Lower leg skin (tissue), 4 donors: Measurements from ENCODE around the gene PRKCE. TPM values are rescaled to one million over a fixed set of nuclear protein-coding genes. Genes with fewer than 3 reads are reported as not detected.

ENCODE experiments used
- DNase-seq, 2 donors: peaks; one replicate each; pipeline ENCODE4 v3.0.0-alpha.2; 2019; ENCODE audit warnings: low spot score in 2 of 2
- H3K4me3 ChIP-seq: fragments of 200-600 bp; sonication (generic); 2 replicates; pipeline ENCODE4 v1.5.1; 2017; ENCODE audit warnings: mild to moderate bottlenecking, low read depth; ENCODE audit not compliant: poor library complexity, severe bottlenecking
- POLR2A ChIP-seq, 2 donors: fragments of 450-650 bp; IDR thresholded peaks; one replicate each; pipeline ENCODE4 v1.6.1; 2016 to 2017; ENCODE audit warnings: antibody characterized with exemption in 2 of 2, mild to moderate bottlenecking in 1 of 2, moderate library complexity in 1 of 2
- WGBS, 2 donors: methylation state at CpG; one replicate each; pipeline ENCODE4 v1.1.5; 2018; 5-methylcytosine and 5-hydroxymethylcytosine counted together
- intact Hi-C: fragments of 100-400 bp; cut with DNase I; formaldehyde crosslinking; loops from one replicate; pipeline ENCODE4 v1.15.0; 2023; ENCODE audit warnings: low total_unique reads
- total RNA-seq, 4 donors: library from RNA; depleted of rRNA; stranded (reverse); fragments of >200 nt; gene quantifications; one replicate each; pipeline ENCODE4 v1.1.0, GENCODE V29; 2016
- TF ChIP-seq, protein P1 (sequence below), 3 donors: fragments of 450-650 bp; IDR thresholded peaks; one replicate each; pipeline ENCODE4 v1.5.1; 2016; ENCODE audit warnings: antibody characterized with exemption in 3 of 3, mild to moderate bottlenecking in 3 of 3, moderate library complexity in 2 of 3

Gene PRKCE
- total RNA-seq, 4 donors from 2014 or later = 3.5 to 10.3 (median 6.1) TPM

DNA sequence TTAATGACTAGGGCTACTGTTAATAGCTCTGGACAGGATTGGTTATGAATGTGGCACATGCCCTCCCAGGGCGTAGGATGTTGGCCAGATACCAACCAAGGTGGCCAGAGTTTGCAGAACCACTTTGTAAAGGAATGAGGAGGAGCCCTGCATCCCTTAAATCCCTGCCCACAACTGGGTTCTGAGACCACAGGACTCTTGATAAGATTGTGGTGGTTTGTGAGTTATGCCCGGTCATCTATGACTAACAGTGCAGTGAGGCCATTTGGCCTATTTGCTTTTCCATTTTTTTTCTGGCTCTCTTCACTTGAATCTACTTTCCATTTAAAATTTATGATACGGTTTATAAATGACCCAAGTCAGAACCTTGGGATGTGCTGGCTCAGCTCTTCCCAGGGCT is 294.5 kb downstream of the PRKCE start:
- intact Hi-C loops = no loop called here
- WGBS, 2 donors = 84 to 95% methylated on average over 3 of the region's 3 CpGs
- DNase-seq = no peak
- TF ChIP-seq, protein P1, sequence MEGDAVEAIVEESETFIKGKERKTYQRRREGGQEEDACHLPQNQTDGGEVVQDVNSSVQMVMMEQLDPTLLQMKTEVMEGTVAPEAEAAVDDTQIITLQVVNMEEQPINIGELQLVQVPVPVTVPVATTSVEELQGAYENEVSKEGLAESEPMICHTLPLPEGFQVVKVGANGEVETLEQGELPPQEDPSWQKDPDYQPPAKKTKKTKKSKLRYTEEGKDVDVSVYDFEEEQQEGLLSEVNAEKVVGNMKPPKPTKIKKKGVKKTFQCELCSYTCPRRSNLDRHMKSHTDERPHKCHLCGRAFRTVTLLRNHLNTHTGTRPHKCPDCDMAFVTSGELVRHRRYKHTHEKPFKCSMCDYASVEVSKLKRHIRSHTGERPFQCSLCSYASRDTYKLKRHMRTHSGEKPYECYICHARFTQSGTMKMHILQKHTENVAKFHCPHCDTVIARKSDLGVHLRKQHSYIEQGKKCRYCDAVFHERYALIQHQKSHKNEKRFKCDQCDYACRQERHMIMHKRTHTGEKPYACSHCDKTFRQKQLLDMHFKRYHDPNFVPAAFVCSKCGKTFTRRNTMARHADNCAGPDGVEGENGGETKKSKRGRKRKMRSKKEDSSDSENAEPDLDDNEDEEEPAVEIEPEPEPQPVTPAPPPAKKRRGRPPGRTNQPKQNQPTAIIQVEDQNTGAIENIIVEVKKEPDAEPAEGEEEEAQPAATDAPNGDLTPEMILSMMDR (IDR thresholded peaks at IDR 0.05) = no peak
- no peak for TF ChIP-seq POLR2A (IDR thresholded peaks at IDR 0.05)
- H3K4me3 ChIP-seq = no peak overlapping the region

DNA sequence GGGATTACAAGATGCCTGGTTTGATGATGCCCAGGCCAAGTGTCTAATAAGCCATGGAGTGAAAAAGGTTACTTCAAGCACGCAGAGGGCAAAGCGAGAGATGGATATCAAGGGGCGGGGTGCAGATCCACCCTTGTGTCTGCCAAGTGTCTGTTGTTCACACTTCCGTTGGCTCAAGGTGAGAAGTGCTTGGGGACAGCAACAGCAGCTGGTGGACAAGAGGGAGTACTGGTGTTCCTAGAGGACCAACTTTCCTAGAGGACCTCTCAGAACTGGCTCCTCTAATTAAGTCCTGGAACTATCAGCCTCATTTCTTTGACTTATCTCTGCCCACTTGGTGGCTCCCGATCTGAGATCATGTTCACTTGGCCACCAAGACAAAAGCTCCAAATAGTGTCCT is 299.1 kb downstream of the PRKCE start:
- intact Hi-C loops = no loop called here
- WGBS, 2 donors = 55 to 65% methylated on average over 5 of the region's 5 CpGs
- H3K4me3 ChIP-seq = no peak overlapping the region
- DNase-seq = no peak
- TF ChIP-seq POLR2A (IDR thresholded peaks at IDR 0.05) = no peak

DNA sequence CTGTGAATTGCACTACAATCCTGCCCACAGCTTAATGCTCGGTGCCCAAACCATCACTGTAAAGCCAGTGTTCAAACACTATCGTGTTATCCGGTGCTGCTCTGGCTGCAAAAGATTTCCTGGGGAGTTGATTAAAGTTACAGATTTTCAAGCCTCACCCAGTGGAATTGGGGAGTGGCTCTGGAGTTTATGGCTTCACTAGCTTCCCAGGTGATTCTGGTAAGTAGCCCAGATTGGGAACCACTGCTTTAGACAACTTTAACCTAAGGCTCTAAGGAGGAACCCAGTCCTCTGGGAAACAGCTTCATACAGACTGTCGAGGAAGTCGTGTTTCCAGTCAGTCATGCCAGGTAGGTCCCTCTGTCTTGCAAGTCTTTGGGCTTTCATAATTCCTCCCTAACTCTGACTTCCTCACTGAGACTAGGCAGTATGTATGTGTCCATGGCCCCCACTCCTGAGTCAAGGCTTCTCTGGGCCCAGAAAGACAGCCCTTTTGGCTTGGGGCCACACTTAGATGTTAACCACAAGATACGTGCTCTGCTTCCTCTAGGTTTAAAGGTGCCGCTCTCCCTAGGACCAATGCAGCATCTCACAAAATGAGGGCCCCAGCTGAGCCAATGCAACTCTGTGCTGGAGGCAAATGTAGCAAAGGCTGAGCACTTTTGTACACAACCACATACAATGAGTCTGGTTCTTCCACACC is 299.7 kb downstream of the PRKCE start:
- no peak for DNase-seq
- 61 to 63% methylated on average over 7 of the region's 7 CpGs for WGBS, 2 donors
- intact Hi-C loops = no loop called here
- TF ChIP-seq, protein P1 (IDR thresholded peaks at IDR 0.05) = no peak
- no peak for TF ChIP-seq POLR2A (IDR thresholded peaks at IDR 0.05)
- no peak overlapping the region for H3K4me3 ChIP-seq

DNA sequence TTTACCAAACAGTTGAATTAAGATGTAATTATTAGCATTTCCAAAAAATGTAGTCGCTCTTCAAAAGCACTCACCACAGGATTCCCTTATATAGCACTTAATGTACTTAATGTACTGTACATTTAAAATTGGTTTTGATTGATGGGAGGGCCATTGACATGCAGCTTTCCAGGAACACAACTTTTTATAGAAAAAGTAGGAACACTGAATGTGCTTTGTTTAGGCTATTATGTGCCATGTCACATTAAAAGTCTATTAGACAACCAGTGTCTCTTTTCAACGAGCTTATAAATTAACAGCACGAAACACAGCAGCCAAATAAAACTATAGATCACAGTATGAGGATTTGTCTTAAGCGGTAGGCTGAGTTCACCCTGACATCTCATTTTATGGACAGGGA is 301.1 kb downstream of the PRKCE start:
- WGBS, 2 donors = 97 to 98% methylated on average over 4 of the region's 4 CpGs
- no peak overlapping the region for H3K4me3 ChIP-seq
- intact Hi-C loops = no loop called here
- no peak for DNase-seq
- TF ChIP-seq POLR2A (IDR thresholded peaks at IDR 0.05) = no peak
- TF ChIP-seq, protein P1 (IDR thresholded peaks at IDR 0.05) = no peak

DNA sequence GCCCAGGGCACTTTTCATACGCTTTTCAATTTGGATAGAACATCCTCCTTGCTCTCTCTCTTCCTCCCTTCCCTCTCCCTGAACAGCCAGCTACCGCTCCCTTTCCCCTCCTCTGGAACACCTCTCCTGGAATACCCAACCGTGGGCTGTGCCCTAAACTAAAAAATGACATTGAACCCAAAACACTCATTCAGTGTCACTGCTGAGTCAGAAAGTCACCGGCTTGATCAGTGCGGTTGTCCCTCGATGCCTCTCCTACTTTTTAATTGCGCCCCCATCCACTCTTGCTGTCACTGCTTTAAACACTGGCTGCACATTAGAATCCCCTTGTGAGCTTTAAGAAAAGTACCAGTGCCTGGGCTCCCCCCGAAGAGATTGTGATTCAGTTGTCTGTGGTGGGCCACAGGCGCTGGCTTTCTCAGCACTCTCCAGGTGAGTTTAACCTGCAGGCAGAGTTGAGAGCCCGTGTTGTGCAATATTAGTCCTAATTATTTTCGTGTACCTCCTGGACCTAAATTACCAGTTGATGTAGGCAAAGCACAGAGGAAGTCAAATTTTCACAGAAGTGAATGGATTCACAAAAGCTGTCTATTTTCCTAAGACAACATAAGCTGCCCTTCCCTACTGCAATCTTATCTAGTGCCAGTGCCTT is 302.0 kb downstream of the PRKCE start:
- 83 to 94% methylated on average over 11 of the region's 11 CpGs for WGBS, 2 donors
- DNase-seq = no peak
- TF ChIP-seq POLR2A (IDR thresholded peaks at IDR 0.05) = no peak
- TF ChIP-seq, protein P1 (IDR thresholded peaks at IDR 0.05) = no peak
- intact Hi-C loops = no loop called here
- no peak overlapping the region for H3K4me3 ChIP-seq

DNA sequence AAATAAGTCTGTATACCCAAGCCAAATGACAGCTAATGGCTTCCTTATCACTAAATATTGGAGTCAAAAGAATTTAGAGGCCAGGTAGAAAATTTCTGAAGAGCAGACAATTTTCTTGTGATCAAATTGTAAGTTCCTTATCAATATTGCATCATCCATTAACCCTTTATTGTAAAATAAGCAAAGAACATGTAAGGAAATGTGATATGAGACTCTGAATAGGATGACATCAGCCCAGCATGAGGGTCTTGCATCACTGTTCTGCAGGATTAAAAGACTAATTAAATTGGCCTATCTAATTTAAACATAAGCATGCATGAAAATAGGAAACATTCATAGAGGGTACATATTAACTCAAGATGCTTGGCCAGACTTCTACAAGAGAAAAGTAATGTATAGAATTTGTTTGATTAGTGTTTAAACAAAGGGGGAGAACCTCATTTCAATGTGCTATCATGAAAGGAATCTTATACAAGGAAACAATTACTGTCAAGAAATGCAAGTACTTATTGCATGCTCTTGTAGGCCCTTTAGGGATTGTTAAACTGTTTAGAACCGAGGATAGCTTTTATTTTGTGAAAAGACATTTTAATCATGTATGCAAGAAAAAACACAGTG is 302.9 kb downstream of the PRKCE start:
- 72 to 79% methylated on average over 1 of the region's 1 CpG for WGBS, 2 donors
- TF ChIP-seq, protein P1 (IDR thresholded peaks at IDR 0.05) = no peak
- no peak for TF ChIP-seq POLR2A (IDR thresholded peaks at IDR 0.05)
- DNase-seq = no peak
- no peak overlapping the region for H3K4me3 ChIP-seq
- intact Hi-C loops = no loop called here
